Neural cell (in vitro differentiated cells): ENCODE data around the gene AURKA.

Experiments
- EZH2 ChIP-seq: fragments of 200-600, 300-800 bp; shearing (Covaris generic), sonication (generic); IDR thresholded peaks from 2 replicates; pipeline ENCODE4 v1.6.1; 2014; ENCODE audit warnings: antibody characterized with exemption, low read length, borderline replicate concordance, mild to moderate bottlenecking; ENCODE audit not compliant: insufficient read depth, poor library complexity, severe bottlenecking
- POLR2AphosphoS5 ChIP-seq: IDR thresholded peaks from 2 replicates; pipeline ENCODE4 v1.6.1; 2012
- RAD21 ChIP-seq: fragments of 450-650 bp; conservative IDR thresholded peaks from 2 replicates; pipeline ENCODE4 v1.6.1; 2014; ENCODE audit warnings: antibody characterized with exemption, mild to moderate bottlenecking, moderate library complexity
- TAF1 ChIP-seq: IDR thresholded peaks from 2 replicates; pipeline ENCODE4 v1.6.1; 2012; ENCODE audit warnings: low read depth
- TF ChIP-seq, protein P1 (sequence below): fragments of 450-650 bp; IDR thresholded peaks from 2 replicates; pipeline ENCODE4 v1.5.1; 2014; ENCODE audit warnings: antibody characterized with exemption, mild to moderate bottlenecking, moderate library complexity; ENCODE audit not compliant: poor library complexity, severe bottlenecking

DNA sequence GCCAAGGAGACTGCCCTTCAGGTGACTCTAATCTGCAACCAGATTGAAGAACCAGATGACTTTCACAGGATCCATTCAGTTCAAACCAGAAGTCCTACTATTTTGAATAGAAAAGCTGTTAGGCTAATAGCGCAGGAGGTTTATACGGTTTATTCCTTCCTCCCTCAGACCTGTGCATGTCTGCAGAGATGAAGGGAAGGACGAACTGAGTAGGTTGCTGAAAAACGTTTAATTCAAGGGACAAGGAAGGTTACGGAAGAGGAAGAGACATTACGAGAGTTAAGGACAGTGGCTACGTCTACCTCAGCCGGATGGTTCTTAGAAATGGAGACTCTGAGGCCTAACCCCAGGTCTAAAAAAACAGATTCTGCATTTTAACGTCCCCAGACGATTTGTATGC, 978 bp downstream of the AURKA start:
- no peak for TF ChIP-seq POLR2AphosphoS5
- no peak for TF ChIP-seq RAD21
- TF ChIP-seq, protein P1, sequence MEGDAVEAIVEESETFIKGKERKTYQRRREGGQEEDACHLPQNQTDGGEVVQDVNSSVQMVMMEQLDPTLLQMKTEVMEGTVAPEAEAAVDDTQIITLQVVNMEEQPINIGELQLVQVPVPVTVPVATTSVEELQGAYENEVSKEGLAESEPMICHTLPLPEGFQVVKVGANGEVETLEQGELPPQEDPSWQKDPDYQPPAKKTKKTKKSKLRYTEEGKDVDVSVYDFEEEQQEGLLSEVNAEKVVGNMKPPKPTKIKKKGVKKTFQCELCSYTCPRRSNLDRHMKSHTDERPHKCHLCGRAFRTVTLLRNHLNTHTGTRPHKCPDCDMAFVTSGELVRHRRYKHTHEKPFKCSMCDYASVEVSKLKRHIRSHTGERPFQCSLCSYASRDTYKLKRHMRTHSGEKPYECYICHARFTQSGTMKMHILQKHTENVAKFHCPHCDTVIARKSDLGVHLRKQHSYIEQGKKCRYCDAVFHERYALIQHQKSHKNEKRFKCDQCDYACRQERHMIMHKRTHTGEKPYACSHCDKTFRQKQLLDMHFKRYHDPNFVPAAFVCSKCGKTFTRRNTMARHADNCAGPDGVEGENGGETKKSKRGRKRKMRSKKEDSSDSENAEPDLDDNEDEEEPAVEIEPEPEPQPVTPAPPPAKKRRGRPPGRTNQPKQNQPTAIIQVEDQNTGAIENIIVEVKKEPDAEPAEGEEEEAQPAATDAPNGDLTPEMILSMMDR: no peak
- no peak for TF ChIP-seq EZH2
- TF ChIP-seq TAF1: no peak
